H7 (cell line): Measurements from ENCODE around the gene NPR2. TPM values are rescaled to one million over a fixed set of nuclear protein-coding genes. Genes with fewer than 3 reads are reported as not detected.

Source experiments
- DNase-seq: peaks from one replicate; pipeline ENCODE4 v3.0.0; 2012
- H3K27me3 ChIP-seq: 2 replicates; pipeline ENCODE4 v1.6.0; 2011; ENCODE audit warnings: mild to moderate bottlenecking, low read length; ENCODE audit not compliant: control insufficient read depth, insufficient read depth
- H3K36me3 ChIP-seq: replicated peaks from 2 replicates; pipeline ENCODE4 v1.5.1; 2011; ENCODE audit warnings: low read length; ENCODE audit not compliant: control insufficient read depth, insufficient read depth
- H3K4me3 ChIP-seq: 2 replicates; pipeline ENCODE4 v1.5.1; 2011; ENCODE audit warnings: low read depth, mild to moderate bottlenecking, control low read depth, low read length, moderate library complexity; ENCODE audit not compliant: insufficient read depth
- total RNA-seq: library from RNA; depleted of rRNA; stranded (reverse); fragments of >200 nt; shearing (Covaris generic); gene quantifications from 2 replicates; pipeline ENCODE4 v1.2.3, GENCODE V29; 2014

The NPR2 gene
- total RNA-seq, 1 experiment from 2014 or later = 6.4 TPM

DNA sequence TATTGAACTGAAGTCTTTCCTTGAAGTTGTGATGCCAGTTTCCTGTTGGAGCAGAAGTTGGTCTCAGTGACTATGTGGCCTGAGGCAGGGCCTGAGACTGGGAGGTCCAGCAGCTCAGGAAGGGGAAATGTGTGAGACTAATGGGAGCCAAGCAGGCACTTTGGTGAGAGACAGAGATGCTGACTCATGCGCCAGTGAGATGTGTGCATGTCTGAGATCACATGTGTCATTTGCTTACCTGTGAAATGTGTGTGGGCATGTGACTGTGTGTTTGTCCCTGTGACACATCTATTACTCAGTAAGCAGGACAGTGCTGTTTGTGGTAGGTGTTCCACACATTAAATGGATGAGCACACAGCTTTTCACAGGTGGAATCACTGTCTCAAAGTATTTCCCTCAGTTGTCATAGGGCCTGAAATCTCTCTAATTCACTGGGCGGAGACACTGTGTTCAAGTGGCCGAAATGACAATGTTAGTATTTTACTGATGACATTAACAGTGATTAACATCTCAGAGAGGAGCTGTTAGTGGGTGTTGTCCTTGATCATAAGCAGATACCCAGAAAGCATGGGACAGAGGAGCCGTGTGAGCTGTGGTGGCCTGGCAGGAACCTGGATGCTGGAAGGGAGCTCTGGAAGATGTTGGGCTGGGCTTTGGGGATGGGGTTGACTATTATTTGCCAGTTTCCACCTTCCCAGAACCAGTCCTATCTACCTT lies 7.4 kb downstream of the NPR2 start:
- no peaks in the 10 kb centered on the region; the same call in 1 of the 2 replicates for H3K36me3 ChIP-seq
- H3K27me3 ChIP-seq = no peaks in the 10 kb centered on the region

DNA sequence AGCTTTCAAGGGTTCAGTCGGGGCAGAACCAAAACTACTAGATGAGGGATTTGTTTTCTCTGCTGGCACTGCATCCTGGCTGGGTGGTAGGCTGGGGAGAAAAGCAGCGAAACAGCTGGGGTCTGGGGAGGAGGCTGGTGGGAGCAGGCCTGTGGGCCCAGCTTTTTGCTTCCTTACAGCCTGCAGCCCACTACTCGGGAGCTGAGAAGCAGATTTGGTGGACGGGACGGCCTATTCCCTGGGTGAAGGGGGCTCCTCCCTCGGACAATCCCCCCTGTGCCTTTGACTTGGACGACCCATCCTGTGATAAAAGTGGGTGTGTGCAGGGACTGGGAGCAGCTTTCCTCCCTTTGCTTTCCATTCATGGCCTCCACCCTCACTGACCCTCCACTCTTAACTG lies 9.1 kb downstream of the NPR2 start:
- Histone ChIP-seq H3K36me3 (no peaks in the 10 kb centered on the region; the same call in 1 of the 2 replicates), H3K4me3 (no peak overlapping the region), H3K27me3 (no peaks in the 10 kb centered on the region)
- no peak for DNase-seq

More for the DNA sequence above, 7.4 kb downstream of the NPR2 start:
- H3K4me3 ChIP-seq = no peak overlapping the region
- no peak for DNase-seq

DNA sequence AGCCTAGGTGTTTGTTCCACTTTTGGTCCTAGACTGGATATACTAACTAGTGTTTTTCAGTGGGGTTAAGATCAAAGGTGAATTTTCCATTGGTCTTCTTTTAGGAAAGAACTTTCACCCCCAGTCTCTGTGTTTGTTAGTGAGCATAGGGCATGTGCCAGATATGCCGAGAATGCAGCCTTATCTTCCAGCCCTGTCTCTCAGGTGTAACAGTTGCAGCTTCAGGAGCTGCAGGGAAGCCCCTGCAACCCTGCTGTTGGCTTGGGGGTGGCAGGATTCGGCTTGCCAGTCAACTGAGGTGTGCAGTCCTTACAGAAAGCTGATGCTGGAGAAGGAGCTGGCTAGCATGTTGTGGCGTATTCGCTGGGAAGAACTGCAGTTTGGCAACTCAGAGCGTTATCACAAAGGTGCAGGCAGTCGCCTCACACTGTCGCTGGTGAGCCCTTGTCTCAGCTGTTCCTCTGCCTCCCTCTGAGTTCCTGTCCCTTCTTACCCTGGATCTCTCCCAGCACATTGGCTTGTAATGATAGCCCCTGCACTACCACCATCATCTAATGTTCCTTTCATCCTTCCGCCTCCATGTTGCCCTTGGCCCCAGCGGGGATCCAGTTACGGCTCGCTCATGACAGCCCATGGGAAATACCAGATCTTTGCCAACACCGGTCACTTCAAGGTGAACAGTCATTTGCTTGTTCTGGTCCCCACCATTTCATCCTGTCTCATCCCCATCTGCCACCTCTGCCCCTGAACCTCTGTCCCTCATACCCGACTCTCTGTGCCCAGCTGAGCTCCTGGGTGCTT lies 10.1 kb downstream of the NPR2 start:
- H3K27me3 ChIP-seq = no peaks in the 10 kb centered on the region
- no peak for DNase-seq
- peaks cover 2% of the 10 kb centered on the region for H3K36me3 ChIP-seq
- no peak overlapping the region for H3K4me3 ChIP-seq

DNA sequence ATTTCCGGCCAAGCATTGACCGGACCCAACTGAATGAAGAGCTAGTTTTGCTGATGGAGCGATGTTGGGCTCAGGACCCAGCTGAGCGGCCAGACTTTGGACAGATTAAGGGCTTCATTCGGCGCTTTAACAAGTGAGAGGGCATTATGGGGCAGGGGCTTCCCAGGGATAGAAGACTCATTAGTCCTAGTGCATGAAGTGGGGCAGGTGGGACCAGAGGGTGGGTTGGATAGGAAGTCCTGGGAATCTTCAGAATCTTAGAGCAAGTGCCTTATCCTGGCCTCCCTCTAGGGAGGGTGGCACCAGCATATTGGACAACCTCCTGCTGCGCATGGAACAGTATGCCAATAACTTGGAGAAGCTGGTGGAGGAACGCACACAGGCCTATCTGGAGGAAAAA lies 14.7 kb downstream of the NPR2 start:
- no peak for DNase-seq
- no peaks in the 10 kb centered on the region for H3K27me3 ChIP-seq
- no peak overlapping the region for H3K4me3 ChIP-seq
- peaks cover 4% of the 10 kb centered on the region for H3K36me3 ChIP-seq

DNA sequence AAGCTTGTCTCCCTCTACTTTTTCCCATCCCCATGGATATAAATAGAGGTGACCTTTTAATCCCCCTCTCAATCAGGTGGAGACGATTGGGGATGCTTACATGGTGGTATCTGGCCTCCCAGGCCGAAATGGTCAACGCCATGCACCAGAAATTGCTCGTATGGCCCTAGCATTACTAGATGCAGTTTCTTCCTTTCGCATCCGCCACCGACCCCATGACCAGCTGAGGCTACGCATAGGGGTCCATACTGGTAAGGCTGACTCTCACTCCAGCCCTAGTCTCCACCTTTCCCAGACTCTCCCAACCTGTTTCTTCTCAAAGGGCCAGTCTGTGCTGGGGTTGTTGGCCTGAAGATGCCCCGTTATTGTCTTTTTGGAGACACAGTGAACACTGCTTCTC lies 17.0 kb downstream of the NPR2 start:
- H3K27me3 ChIP-seq = peaks cover 2% of the 10 kb centered on the region; the same call in 1 of the 2 replicates
- H3K36me3 ChIP-seq = peaks cover 4% of the 10 kb centered on the region
- no peak overlapping the region for H3K4me3 ChIP-seq
- DNase-seq = no peak

DNA sequence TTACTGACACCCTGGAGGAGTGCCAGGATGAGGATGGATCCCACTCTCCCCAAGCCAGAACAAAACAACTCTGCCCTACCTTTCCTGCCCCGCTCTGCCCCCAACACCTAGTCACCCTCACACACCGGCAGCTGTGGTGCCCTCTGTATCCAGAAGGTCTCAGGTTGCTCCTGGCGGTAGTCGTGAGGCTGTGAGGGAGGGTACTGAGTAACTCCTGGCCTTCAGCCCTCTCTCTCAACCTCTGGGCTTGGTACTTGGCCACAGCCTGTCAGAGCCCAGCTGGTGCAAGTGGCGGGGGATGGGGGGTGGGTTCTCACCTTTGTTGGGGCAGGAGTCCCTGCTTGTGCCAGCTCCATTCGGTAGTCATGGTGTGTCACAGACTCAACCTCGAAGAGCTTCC lies 18.7 kb downstream of the NPR2 start:
- Histone ChIP-seq H3K4me3 (no peak overlapping the region), H3K27me3 (peaks cover 2% of the 10 kb centered on the region; the same call in 1 of the 2 replicates), H3K36me3 (peaks cover 4% of the 10 kb centered on the region)
- no peak for DNase-seq

DNA sequence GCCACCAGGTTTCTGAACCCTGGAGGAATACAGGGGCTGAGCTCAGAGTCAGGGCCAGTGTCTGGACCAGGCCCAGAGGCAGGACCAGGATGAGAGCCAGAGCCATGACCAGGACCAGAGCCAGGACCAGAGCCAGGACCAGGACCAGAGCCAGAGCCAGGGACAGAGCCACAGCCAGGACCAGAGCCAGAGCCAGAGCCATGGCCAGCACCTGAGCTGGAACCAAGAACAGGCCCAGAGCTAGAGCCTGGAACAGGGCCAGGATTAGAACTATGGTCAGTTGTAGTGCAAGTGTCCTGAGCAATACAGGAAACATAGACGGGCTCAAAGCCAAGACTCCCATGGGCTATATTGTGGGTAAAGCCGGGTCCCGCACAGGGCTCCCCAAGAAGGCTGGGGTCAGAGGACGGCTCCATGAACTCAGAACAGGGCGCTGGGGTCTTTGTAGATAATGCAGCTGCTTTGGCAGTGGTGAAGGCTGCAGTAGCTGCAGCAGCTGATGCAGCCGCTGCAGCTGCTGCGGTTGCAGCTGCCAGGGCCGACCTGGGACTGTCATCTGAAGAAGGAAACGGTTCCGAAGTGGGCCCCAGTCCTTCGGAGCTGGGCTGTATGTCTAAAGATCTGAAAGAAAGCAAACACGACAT lies 20.1 kb downstream of the NPR2 start:
- DNase-seq = no peak
- peaks cover 2% of the 10 kb centered on the region; the same call in 1 of the 2 replicates for H3K27me3 ChIP-seq
- peak overlapping the region; percentile 37 for H3K4me3 ChIP-seq
- peaks cover 2% of the 10 kb centered on the region for H3K36me3 ChIP-seq

DNA sequence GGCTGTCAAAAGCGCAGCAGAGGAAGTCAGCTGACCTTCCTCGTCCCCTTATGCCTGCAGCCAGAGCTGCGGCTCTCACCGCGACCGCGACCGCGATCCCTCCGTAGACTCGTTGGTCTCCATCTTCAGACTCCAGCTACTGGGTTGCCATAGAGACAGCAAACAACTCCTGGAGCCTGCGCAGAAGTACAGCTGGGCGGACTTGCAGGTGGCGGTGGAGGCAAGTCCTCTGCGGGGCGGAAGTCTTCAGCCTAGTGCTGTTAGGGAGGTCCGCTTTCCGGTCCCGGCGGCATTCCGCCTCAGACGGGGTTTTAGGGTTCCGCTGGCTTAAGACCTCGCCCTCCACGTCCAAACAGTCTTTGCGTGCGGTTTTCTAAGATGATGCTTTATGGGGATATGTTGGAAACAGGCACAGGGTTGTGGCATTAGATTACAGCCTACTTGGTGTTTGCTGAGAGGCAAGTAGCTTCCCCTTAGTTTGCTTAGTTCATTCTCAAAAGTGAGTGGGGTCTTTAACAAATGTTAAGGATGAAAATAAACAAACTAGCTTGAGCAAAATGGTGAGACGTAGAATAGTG lies 20.7 kb downstream of the NPR2 start, which contains the start of gene SPAG8:
TSS of gene SPAG8 (minus strand) at position 238 of the 578 bp plus-strand sequence. CDS start at position 123, 115 bp downstream.
- DNase-seq = peak; percentile 95
- Histone ChIP-seq H3K36me3 (peaks cover 2% of the 10 kb centered on the region), H3K27me3 (peaks cover 2% of the 10 kb centered on the region; the same call in 1 of the 2 replicates), H3K4me3 (peak within 1 kb of the TSS; percentile 37)

DNA sequence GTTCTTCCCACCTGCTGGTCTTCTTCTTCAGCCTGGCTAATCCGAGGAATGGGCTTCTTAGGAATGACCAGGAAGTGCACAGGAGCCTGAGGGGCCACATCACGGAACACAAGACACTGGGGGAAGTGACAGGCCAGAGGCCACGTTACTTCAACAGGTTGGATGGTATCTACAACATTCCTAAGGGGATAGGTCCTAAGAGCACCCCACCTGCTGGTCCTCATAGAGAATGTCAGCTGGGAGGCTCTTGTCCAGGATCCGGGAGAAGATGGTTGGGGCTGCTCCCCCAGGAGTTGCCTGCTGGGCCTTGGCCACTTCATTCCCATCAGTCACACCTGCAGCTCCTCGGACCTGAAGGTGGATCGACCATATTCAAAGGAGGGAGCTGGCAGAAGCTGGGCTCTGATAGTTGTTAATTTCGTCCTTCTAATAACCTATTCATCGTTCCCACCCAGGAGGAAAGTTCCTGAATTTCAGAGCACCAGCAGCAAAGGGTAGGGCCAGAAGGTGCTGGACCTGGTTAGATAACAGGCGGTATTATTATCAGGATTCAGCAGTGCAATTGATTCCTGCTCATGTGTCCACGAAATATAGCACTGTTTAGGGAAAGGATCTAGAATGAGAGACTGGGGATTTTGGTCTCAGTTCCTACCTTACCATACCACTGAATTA lies 22.2 kb downstream of the NPR2 start:
- Histone ChIP-seq H3K27me3 (peaks cover 2% of the 10 kb centered on the region; the same call in 1 of the 2 replicates), H3K4me3 (no peak overlapping the region), H3K36me3 (peaks cover 2% of the 10 kb centered on the region)
- DNase-seq = peak; percentile 72

DNA sequence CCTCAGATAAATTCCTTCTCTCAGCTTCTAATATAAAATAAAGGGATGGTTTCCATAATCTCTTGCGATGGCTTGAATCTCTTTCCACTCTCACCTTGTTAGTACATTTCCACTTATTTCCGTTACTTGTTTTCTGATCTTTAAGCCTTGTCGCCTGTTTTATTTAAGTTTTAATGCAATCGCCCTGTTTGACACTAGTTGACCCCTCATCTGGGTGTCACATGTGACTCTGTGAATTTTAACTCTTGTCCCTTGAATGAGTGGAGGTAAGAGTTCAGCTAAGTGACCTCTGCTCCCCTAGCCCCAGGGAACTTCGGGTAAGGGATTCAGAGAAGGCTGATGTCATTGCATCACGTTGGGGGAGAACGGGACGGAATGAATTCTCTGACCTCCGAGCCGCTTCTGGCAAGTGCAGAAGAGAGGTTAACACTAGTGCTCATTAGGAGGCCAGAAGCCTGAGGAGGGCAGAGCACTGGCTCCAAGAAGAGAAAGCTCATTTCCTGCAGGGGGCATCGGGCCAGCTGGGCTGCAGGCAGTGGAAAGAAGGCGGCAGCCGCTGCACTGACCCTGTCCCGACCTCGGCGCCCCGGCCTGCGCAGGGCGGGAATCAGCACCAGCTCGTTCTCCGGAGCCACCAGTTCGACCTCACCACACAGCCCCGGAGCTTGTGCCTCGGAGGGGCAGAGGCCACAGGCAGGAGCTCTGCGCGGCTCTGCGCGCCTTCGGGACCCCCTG lies 22.9 kb downstream of the NPR2 start:
- Histone ChIP-seq H3K36me3 (peaks cover under 1% of the 10 kb centered on the region; the same call in 1 of the 2 replicates), H3K4me3 (peak overlapping the region; percentile 98), H3K27me3 (peaks cover 2% of the 10 kb centered on the region; the same call in 1 of the 2 replicates)
- peak; percentile 85 for DNase-seq

DNA sequence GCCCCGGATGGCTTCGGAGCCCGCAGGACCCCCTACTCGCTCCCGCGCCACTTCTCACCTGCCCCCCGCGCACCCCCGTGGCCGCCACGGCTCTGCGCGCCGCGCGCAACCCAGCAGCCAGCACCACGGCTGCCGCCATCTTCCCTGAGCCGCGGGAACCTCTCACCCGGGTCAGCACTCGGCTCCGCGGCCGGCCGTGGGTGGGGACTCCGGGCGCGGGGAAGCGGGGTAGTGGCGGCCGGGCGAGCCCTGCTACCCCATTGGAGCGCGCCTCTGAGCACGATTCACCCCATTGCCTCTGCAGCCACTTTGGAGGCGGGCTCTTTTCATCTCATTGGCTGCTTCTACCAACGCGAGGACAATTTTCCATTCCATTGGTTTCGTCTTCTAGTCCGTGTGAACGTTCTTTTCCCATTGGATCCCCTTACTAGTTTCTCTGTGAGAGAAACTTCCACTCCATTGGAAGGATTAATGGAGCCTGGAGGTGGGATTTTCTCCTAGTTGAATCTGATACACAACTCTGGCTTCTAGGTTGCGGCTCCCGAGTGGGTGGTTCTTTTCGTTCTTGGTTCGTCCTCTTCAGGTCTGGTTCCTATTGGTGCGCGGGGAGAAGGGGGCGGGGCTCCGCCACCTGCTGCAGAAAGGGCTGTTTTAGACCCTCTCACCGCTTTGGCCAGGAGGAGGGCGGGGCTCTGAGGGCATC lies 23.6 kb downstream of the NPR2 start, which contains the start of gene HINT2:
TSS of gene HINT2 (minus strand) at position 202 of the 703 bp plus-strand sequence. CDS start at position 139, 63 bp downstream.
- peak; percentile 97 for DNase-seq

DNA sequence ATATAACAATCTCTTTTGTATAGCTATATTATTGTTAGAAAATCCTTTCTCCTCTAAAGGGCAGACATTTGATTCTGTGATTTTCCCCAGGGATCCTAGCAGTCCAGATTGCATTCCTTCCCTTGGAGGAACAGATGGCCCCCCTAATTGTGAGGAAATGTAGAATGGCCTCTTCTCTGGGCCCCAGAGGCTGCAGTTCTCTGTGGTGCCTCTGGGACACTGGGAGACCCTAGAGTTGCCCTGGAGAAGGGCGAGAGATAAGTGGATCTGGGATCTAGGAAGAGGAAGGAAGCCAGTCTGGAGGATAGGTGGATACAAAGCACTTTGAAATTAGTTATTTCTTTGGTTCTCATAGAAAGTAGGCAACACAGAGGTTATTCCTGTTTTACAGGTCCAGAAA lies 25.3 kb downstream of the NPR2 start:
- no peak overlapping the region for H3K4me3 ChIP-seq
- peak; percentile 79 for DNase-seq
- no peaks in the 10 kb centered on the region for H3K36me3 ChIP-seq
- H3K27me3 ChIP-seq = no peaks in the 10 kb centered on the region; the same call in 1 of the 2 replicates

More for the DNA sequence above, 23.6 kb downstream of the NPR2 start, which contains the start of gene HINT2:
- Histone ChIP-seq H3K27me3 (peaks cover 2% of the 10 kb centered on the region; the same call in 1 of the 2 replicates), H3K36me3 (no peaks in the 10 kb centered on the region), H3K4me3 (peak within 1 kb of the TSS; percentile 98)
